Gastroesophageal sphincter (tissue), 4 donors: Measurements from ENCODE around the gene SPAG16. TPM values are rescaled to one million over a fixed set of nuclear protein-coding genes. Genes with fewer than 3 reads are reported as not detected.
"Not testable (repeated sequence)": the region's sequence is repeated elsewhere in the genome, so short reads cannot be mapped to it uniquely, and the experiment has no call there.

Source experiments
- ATAC-seq: fragments of 150-250 bp; one replicate; pipeline ENCODE4 v1.9.1; 2016; ENCODE audit warnings: mild to moderate bottlenecking, moderate library complexity
- H3K27ac ChIP-seq, 4 donors: fragments of 200-600 bp; sonication (generic) in 3 of 4; 1 replicate in 3 of 4; 2 replicates in 1 of 4; pipeline ENCODE4 v1.5.1; 2016 to 2019
- H3K27me3 ChIP-seq: fragments of 200-600 bp; sonication (generic); one replicate; pipeline ENCODE4 v1.5.1; 2019
- H3K36me3 ChIP-seq, 2 donors: fragments of 200-600 bp; sonication (generic); one replicate each; pipeline ENCODE4 v1.5.1; 2019; ENCODE audit warnings: control low read depth in 1 of 2
- H3K4me1 ChIP-seq, 3 donors: fragments of 200-600 bp; sonication (generic); 1 replicate in 2 of 3; 2 replicates in 1 of 3; pipeline ENCODE4 v1.5.1; 2016 to 2019; ENCODE audit warnings: control low read depth in 2 of 3
- H3K4me3 ChIP-seq, 2 donors: fragments of 200-600 bp; sonication (generic); one replicate each; pipeline ENCODE4 v1.5.1; 2019; ENCODE audit warnings: mild to moderate bottlenecking in 1 of 2, moderate library complexity in 1 of 2
- H3K9me3 ChIP-seq, 3 donors: fragments of 200-600 bp; sonication (generic); one replicate each; pipeline ENCODE4 v1.5.1; 2017 to 2019; ENCODE audit warnings: control low read depth in 2 of 3
- CTCF ChIP-seq, 4 experiments: fragments of 200-600 bp in 2 of 4; fragments of 450-650 bp in 2 of 4; sonication (generic) in 1 of 4; IDR thresholded peaks; one replicate each; pipeline ENCODE4 v1.5.1; 2017 to 2019; ENCODE audit warnings: antibody characterized with exemption in 4 of 4, mild to moderate bottlenecking in 2 of 4, moderate library complexity in 2 of 4
- EP300 ChIP-seq: sonication (generic); formaldehyde crosslinking; IDR thresholded peaks from one replicate; pipeline ENCODE4 v1.6.1; 2017; ENCODE audit warnings: antibody characterized with exemption, mild to moderate bottlenecking
- POLR2A ChIP-seq, 2 donors: fragments of 450-650 bp; IDR thresholded peaks; one replicate each; pipeline ENCODE4 v1.6.1; 2017; ENCODE audit warnings: antibody characterized with exemption in 2 of 2, mild to moderate bottlenecking in 2 of 2, moderate library complexity in 1 of 2
- POLR2AphosphoS5 ChIP-seq: sonication (generic); formaldehyde crosslinking; IDR thresholded peaks from one replicate; pipeline ENCODE4 v1.6.1; 2017; ENCODE audit warnings: antibody characterized with exemption
- WGBS, 2 donors: methylation state at CpG; one replicate each; pipeline ENCODE4 v1.1.5; 2018; ENCODE audit warnings: low coverage in 1 of 2; 5-methylcytosine and 5-hydroxymethylcytosine counted together
- total RNA-seq, 4 donors: library from RNA; depleted of rRNA; stranded (reverse); fragments of >200 nt; gene quantifications; one replicate each; pipeline ENCODE4 v1.1.0, GENCODE V29; 2016

Gene SPAG16
- total RNA-seq, 4 donors from 2014 or later, result 28.9 to 39.8 (median 36.7) TPM

DNA sequence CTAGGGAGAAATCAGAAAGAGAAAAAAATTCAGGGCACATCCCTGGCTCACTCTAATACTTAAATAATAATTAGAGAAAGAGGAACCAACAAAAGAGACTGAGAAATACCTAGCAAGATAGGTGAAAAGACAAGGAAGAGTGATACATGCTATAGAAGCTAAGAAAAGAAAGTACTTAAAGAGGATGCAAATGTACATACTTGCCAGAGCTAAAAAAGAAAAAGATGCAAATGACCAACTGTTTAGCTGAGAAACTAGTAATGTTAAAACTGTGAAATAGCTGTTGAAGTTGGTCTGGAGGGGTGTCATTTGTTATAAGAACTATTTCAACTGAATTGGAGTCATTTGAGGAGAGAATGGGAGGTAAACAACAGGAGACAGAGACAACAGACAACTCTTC lies 412.2 kb downstream of the SPAG16 start:
- no peak overlapping the region for H3K27ac ChIP-seq

DNA sequence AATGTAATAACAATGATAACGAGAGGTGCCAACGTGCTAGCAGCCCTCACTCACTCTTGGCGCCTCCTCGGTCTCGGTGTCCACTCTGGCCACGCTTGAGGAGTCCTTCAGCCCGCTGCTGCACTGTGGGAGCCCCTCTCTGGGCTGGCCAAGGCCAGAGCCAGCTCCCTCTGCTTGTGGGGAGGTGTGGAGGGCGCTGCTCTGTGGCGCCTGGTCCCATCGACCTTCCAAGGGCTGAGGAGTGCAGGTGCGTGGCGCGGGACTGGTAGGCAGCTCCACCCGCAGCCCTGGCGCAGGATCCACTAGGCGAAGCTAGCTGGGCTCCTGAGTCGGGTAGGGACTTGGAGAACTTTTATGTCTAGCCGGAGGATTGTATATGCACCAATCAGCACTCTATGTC lies 417.1 kb downstream of the SPAG16 start:
- ATAC-seq, H3K36me3 ChIP-seq, H3K4me1 ChIP-seq, H3K27me3 ChIP-seq, H3K9me3 ChIP-seq, H3K4me3 ChIP-seq, H3K27ac ChIP-seq: not testable (repeated sequence)
- 80% methylated on average over 2 to 7 of the region's 18 CpGs for WGBS, 2 donors

More for the DNA sequence above, 412.2 kb downstream of the SPAG16 start:
- TF ChIP-seq CTCF (IDR thresholded peaks at IDR 0.05) (no peak), POLR2A (IDR thresholded peaks at IDR 0.05) (no peak), POLR2AphosphoS5 (no peak), EP300 (no peak)
- Histone ChIP-seq H3K4me1 (no peaks in the 10 kb centered on the region), H3K36me3 (no peaks in the 10 kb centered on the region), H3K27me3 (no peaks in the 10 kb centered on the region), H3K9me3 (peaks cover 0 to 8% (median 0%) of the 10 kb centered on the region in 3 donors), H3K4me3 (no peak overlapping the region)
- no peak for ATAC-seq

DNA sequence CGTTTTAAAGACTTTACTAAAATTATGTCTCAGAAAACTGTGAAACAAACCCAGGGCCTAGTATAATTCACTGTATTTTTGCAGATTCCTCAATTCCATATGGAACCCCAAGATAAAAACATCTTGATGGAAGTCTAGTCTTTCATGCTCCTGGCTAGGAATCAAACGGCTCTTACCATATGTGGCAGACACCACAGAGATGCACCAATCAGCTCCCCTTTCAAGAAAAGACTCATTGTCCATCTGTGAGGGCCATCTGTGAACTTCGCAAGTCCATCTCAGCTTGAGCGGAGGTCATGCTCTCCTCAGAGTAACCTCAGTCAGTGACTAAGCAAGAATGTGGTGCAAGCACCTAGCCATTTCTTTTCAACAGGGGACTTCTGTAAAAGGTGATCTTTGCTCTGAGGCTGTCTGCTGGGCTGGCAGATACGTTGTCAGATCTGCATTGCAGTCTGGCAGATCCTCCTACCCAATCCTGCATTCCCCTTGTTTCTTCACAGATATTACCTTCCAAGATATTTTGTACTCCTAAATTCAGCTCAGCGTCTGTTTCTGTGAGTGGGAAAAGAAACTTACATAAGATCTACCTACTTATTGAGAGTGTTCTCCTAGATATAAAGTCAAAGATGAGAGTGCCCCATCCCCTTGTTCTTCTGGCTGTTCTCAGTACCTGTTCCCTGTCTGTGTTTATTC lies 419.3 kb downstream of the SPAG16 start:
- Histone ChIP-seq H3K36me3 (no peaks in the 10 kb centered on the region), H3K27me3 (no peaks in the 10 kb centered on the region), H3K27ac (no peak overlapping the region), H3K4me3 (no peak overlapping the region), H3K9me3 (peaks cover 0 to 10% (median 0%) of the 10 kb centered on the region in 3 donors), H3K4me1 (no peaks in the 10 kb centered on the region)
- TF ChIP-seq CTCF (IDR thresholded peaks at IDR 0.05), result no peak
- TF ChIP-seq EP300, result no peak
- TF ChIP-seq POLR2A (IDR thresholded peaks at IDR 0.05), result no peak
- no peak for TF ChIP-seq POLR2AphosphoS5
- ATAC-seq, result no peak
- 83 to 84% methylated on average over 1 to 6 of the region's 6 CpGs for WGBS, 2 donors

GRCh38 chr2:213710164-213710563 lies 425.9 kb downstream of the SPAG16 start:
- no peak for ATAC-seq
- WGBS, 2 donors, result 88 to 92% methylated on average over 5 to 6 of the region's 6 CpGs
- TF ChIP-seq EP300 (no peak), POLR2A (IDR thresholded peaks at IDR 0.05) (no peak)

GRCh38 chr2:213718411-213718810 lies 434.1 kb downstream of the SPAG16 start:
- H3K9me3 ChIP-seq, ATAC-seq, H3K27ac ChIP-seq, H3K27me3 ChIP-seq, H3K4me3 ChIP-seq, H3K36me3 ChIP-seq, H3K4me1 ChIP-seq: not testable (repeated sequence)
- no CpG with 5 or more reads among the region's 16 CpGs for whole genome bisulfite sequencing, 2 donors

More at GRCh38 chr2:213710164-213710563, 425.9 kb downstream of the SPAG16 start:
- no peaks in the 10 kb centered on the region for H3K27me3 ChIP-seq
- H3K9me3 ChIP-seq, result no peaks in the 10 kb centered on the region
- H3K4me3 ChIP-seq, result no peak overlapping the region
- no peaks in the 10 kb centered on the region for H3K4me1 ChIP-seq
- no peaks in the 10 kb centered on the region for H3K36me3 ChIP-seq
- no peak overlapping the region for H3K27ac ChIP-seq

DNA sequence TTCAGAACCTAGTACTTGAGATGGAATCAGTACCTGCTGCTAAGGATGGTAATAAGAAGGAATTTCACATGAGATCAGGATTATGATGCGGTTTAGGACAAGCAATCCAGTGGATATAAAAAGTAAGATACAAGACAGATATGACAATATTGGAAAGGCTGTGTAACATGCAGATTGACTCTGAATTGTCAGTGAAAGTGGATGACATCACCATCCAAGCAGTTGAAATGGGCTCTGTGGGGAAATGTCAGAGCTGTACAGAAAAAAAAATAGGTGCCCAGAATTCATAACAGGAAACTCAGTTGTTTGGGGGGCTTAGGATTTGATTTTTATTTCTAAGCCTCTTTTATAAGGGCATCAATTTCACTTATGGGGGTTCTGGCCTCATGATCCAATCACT lies 438.3 kb downstream of the SPAG16 start:
- ATAC-seq, result no peak

More for the DNA sequence above, 438.3 kb downstream of the SPAG16 start:
- Histone ChIP-seq H3K4me1 (peaks cover 0 to 5% (median 0%) of the 10 kb centered on the region in 3 donors), H3K27me3 (no peaks in the 10 kb centered on the region), H3K9me3 (no peaks in the 10 kb centered on the region), H3K36me3 (no peaks in the 10 kb centered on the region), H3K27ac (no peak overlapping the region), H3K4me3 (no peak overlapping the region)
- TF ChIP-seq EP300 (no peak), POLR2AphosphoS5 (no peak), POLR2A (IDR thresholded peaks at IDR 0.05) (no peak), CTCF (IDR thresholded peaks at IDR 0.05) (no peak)
- 79 to 100% methylated on average over 1 of the region's 1 CpG for WGBS, 2 donors
